DND-41 (cell line): ENCODE data around the gene NT5C3A.

Source experiments
- ATAC-seq: fragments of 200-7000 bp; cut with Tn5 transposase; 3 replicates; pipeline ENCODE4 v1.9.1; 2021; ENCODE audit warnings: low read depth; ENCODE audit not compliant: insufficient read depth
- DNase-seq: peaks from one replicate; pipeline ENCODE4 v3.0.0-alpha.2; 2020
- H2AFZ ChIP-seq: 2 replicates; pipeline ENCODE4 v1.6.0; 2012; ENCODE audit warnings: low read depth, low read length
- H3K27ac ChIP-seq: 2 replicates; pipeline ENCODE4 v1.5.1; 2012; ENCODE audit warnings: low read length, inconsistent platforms
- H3K27me3 ChIP-seq: fragments of 200-600 bp; sonication (generic); 2 replicates; pipeline ENCODE4 v1.6.0; 2012; ENCODE audit warnings: low read length, mild to moderate bottlenecking, inconsistent platforms; ENCODE audit not compliant: insufficient read depth, poor library complexity
- H3K36me3 ChIP-seq: 2 replicates; pipeline ENCODE4 v1.5.1; 2012; ENCODE audit warnings: low read length, inconsistent platforms; ENCODE audit not compliant: insufficient read depth
- H3K4me1 ChIP-seq: 2 replicates; pipeline ENCODE4 v1.5.1; 2012; ENCODE audit warnings: mild to moderate bottlenecking, low read length; ENCODE audit not compliant: insufficient read depth
- H3K4me2 ChIP-seq: 2 replicates; pipeline ENCODE4 v1.6.0; 2012; ENCODE audit warnings: mild to moderate bottlenecking, moderate library complexity, low read length, inconsistent platforms; ENCODE audit not compliant: insufficient read depth
- H3K4me3 ChIP-seq, 2 experiments: fragments of 200-600 bp in 1 of 2; shearing (Covaris generic) in 1 of 2; 2 replicates each; pipeline ENCODE4 v1.5.1; 2012 to 2016; ENCODE audit warnings: inconsistent platforms in 2 of 2, low read length in 2 of 2, mild to moderate bottlenecking in 2 of 2, low read depth in 1 of 2, moderate library complexity in 1 of 2
- H3K79me2 ChIP-seq: 2 replicates; pipeline ENCODE4 v1.6.0; 2012; ENCODE audit warnings: low read length, inconsistent platforms; ENCODE audit not compliant: insufficient read depth
- H3K9ac ChIP-seq: 2 replicates; pipeline ENCODE4 v1.6.0; 2012; ENCODE audit warnings: low read depth, mild to moderate bottlenecking, inconsistent platforms, low read length, moderate library complexity
- H3K9me3 ChIP-seq: 2 replicates; pipeline ENCODE4 v1.5.1; 2012; ENCODE audit warnings: low read length, moderate library complexity, mild to moderate bottlenecking, inconsistent platforms; ENCODE audit not compliant: insufficient read depth, severe bottlenecking
- H4K20me1 ChIP-seq: 2 replicates; pipeline ENCODE4 v1.6.0; 2012; ENCODE audit warnings: low read length; ENCODE audit not compliant: insufficient read depth
- CTCF ChIP-seq: IDR thresholded peaks from 2 replicates; pipeline ENCODE4 v1.5.1; 2012; ENCODE audit warnings: borderline replicate concordance, low read length, moderate library complexity, mild to moderate bottlenecking; ENCODE audit not compliant: poor library complexity, severe bottlenecking; ENCODE audit errors: extremely low read depth
- EZH2 ChIP-seq: IDR thresholded peaks from 3 replicates; pipeline ENCODE4 v1.6.1; 2012; ENCODE audit warnings: borderline replicate concordance, low read depth, mild to moderate bottlenecking, moderate library complexity, low read length, inconsistent platforms; ENCODE audit not compliant: severe bottlenecking

The NT5C3A gene

GRCh38 chr7:33066771-33067170 lies 4.2 kb upstream of the NT5C3A start:
- no peaks in the 10 kb centered on the region; the same call in 1 of the 2 replicates for H3K36me3 ChIP-seq
- DNase-seq (no peak), ATAC-seq (no peak)
- no peak overlapping the region for H3K4me3 ChIP-seq
- no peaks in the 10 kb centered on the region for H3K27me3 ChIP-seq
- peaks cover 18% of the 10 kb centered on the region for H3K9me3 ChIP-seq
- H3K9ac ChIP-seq: no peak overlapping the region
- 0 out of 2 replicates have a peak, but pooled peaks cover 4% of the 10 kb centered on the region for H4K20me1 ChIP-seq
- H3K4me2 ChIP-seq: no peak overlapping the region
- no peak overlapping the region for H3K27ac ChIP-seq
- peaks cover 9% of the 10 kb centered on the region for H3K79me2 ChIP-seq
- no peak overlapping the region for H2AFZ ChIP-seq
- H3K4me1 ChIP-seq: peaks cover 14% of the 10 kb centered on the region
- TF ChIP-seq EZH2 (no peak), CTCF (no peak)

DNA sequence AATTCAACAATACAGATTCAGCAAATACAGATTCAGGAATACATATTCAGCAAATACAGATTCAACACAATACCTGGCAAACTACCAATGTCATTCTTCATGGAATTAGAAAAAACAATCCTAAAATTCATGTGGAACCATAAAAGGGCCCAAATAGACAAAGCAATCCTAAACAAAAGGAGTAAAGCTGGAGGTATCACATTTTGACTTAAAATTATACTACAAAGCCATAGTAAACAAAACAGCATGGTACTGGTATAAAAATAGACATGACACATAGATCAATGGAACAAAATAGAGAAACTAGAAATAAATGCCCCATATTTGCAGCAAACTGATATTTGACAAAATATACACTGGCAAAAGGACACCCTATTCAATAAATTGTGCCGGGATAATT lies 3.4 kb upstream of the NT5C3A start:
- no peak for ATAC-seq
- H4K20me1 ChIP-seq: peaks cover 9% of the 10 kb centered on the region; the same call in 1 of the 2 replicates
- TF ChIP-seq EZH2 (no peak), CTCF (no peak)
- no peak overlapping the region for H3K4me2 ChIP-seq
- no peak overlapping the region for H3K27ac ChIP-seq
- H3K4me3 ChIP-seq: no peak overlapping the region
- H3K36me3 ChIP-seq: no peaks in the 10 kb centered on the region; the same call in 1 of the 2 replicates
- H3K9me3 ChIP-seq: peaks cover 14% of the 10 kb centered on the region
- no peak for DNase-seq
- H3K4me1 ChIP-seq: peaks cover 19% of the 10 kb centered on the region
- no peak overlapping the region for H2AFZ ChIP-seq
- H3K79me2 ChIP-seq: peaks cover 17% of the 10 kb centered on the region
- H3K9ac ChIP-seq: no peak overlapping the region
- no peaks in the 10 kb centered on the region for H3K27me3 ChIP-seq

DNA sequence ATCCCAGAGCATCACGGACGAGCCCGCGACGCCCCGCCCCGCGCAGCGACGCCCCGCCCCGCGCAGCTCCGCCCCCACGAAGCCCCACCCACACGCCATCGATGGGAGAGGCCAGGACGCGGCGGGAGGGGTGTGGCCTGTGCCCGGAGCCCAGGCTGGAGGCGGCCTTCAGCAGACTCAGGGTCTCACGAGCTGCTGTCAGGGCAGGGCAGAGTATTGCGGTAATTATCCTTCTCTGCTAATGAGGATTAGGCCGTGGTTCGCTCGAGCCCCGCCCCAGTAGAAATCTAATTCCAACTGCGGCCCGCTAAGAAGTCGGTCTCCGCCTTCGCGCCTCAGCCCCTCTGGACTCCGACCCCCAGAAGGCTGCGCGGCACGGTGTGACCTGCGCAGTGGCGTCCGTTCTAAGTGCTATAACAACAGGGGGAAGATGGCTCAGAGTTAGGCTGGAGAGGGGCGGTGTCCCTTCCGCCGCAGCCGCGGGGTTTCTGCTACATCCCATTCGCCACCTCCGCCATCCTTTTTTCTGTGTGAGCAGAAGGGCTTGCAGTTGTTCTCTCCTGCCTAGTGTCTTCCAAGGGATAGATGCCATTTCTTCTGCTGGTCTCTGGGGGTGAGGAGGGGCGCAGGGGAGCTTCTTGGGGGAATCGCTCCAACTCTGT lies 337 bp upstream of the NT5C3A start:
- peak overlapping the region; percentile 67 for H3K4me2 ChIP-seq
- TF ChIP-seq CTCF (no peak), EZH2 (no peak)
- peaks cover 48% of the 10 kb centered on the region for H3K79me2 ChIP-seq
- peaks cover 40% of the 10 kb centered on the region for H3K4me1 ChIP-seq
- H3K9me3 ChIP-seq: peaks cover 4% of the 10 kb centered on the region
- peaks cover 12% of the 10 kb centered on the region for H3K36me3 ChIP-seq
- H3K27ac ChIP-seq: peak overlapping the region; percentile 90
- DNase-seq (peak; percentile 93), ATAC-seq (peak; percentile 95)
- no peaks in the 10 kb centered on the region for H3K27me3 ChIP-seq
- peak overlapping the region; percentile 81 for H2AFZ ChIP-seq
- peak overlapping the region; percentile 69 to 95 for H3K4me3 ChIP-seq
- H3K9ac ChIP-seq: peak overlapping the region; percentile 91
- peaks cover 33% of the 10 kb centered on the region for H4K20me1 ChIP-seq
